Right atrium auricular region (tissue), 2 donors: Measurements from ENCODE around the gene ADCK2. TPM values are rescaled to one million over a fixed set of nuclear protein-coding genes. Genes with fewer than 3 reads are reported as not detected.

Experiments used
- DNase-seq: peaks from one replicate; pipeline ENCODE4 v3.0.0-alpha.2; 2019; ENCODE audit warnings: low spot score
- H3K27ac ChIP-seq, 2 donors: fragments of 200-600 bp; sonication (generic); 1 replicate in 1 of 2; 2 replicates in 1 of 2; pipeline ENCODE4 v1.5.1; 2016 to 2019
- H3K27me3 ChIP-seq, 2 donors: fragments of 200-600 bp; sonication (generic); one replicate each; pipeline versions ENCODE4 v1.5.1 to v1.6.0; 2017 to 2019
- H3K36me3 ChIP-seq: fragments of 200-600 bp; sonication (generic); one replicate; pipeline ENCODE4 v1.5.1; 2016
- H3K4me1 ChIP-seq, 2 donors: fragments of 200-600 bp; sonication (generic); one replicate each; pipeline versions ENCODE4 v1.5.1 to v1.6.0; 2017 to 2019
- H3K4me3 ChIP-seq, 2 donors: fragments of 200-600 bp; sonication (generic); 1 replicate in 1 of 2; 2 replicates in 1 of 2; pipeline ENCODE4 v1.5.1; 2017 to 2019; ENCODE audit warnings: mild to moderate bottlenecking in 1 of 2, moderate library complexity in 1 of 2
- H3K9me3 ChIP-seq, 2 donors: fragments of 200-600 bp; sonication (generic); one replicate each; pipeline ENCODE4 v1.5.1; 2019
- CTCF ChIP-seq, 2 donors: fragments of 200-600 bp; sonication (generic); IDR thresholded peaks; one replicate each; pipeline ENCODE4 v1.5.1; 2019; ENCODE audit warnings: antibody characterized with exemption in 2 of 2
- total RNA-seq, 2 donors: library from RNA; depleted of rRNA; stranded (reverse); fragments of >200 nt; gene quantifications; one replicate each; pipeline ENCODE4 v1.1.0, GENCODE V29; 2016

The ADCK2 gene
- total RNA-seq, 2 donors from 2014 or later: 16.6 to 21.8 TPM

- Histone ChIP-seq H3K36me3 (no peaks in the 10 kb centered on the region), H3K4me1 (peaks cover 0 to 25% of the 10 kb centered on the region in 2 donors), H3K27me3 (no peaks in the 10 kb centered on the region), H3K4me3 (no peak overlapping the region), H3K27ac (no peak overlapping the region), H3K9me3 (no peaks in the 10 kb centered on the region)
- no peak for DNase-seq
- no peak for TF ChIP-seq CTCF (IDR thresholded peaks at IDR 0.05)
Measured at GRCh38 chr7:140670343-140670935, 2.3 kb upstream of the ADCK2 start.

GRCh38 chr7:140671966-140672365 lies 779 bp upstream of the ADCK2 start:
- Histone ChIP-seq H3K27ac (no peak overlapping the region), H3K9me3 (no peaks in the 10 kb centered on the region), H3K4me1 (peaks cover 0 to 25% of the 10 kb centered on the region in 2 donors), H3K4me3 (no peak overlapping the region), H3K36me3 (no peaks in the 10 kb centered on the region), H3K27me3 (no peaks in the 10 kb centered on the region)
- DNase-seq: no peak
- no peak for TF ChIP-seq CTCF (IDR thresholded peaks at IDR 0.05)

- Histone ChIP-seq H3K36me3 (no peaks in the 10 kb centered on the region), H3K4me3 (peak overlapping the region; percentile 64 to 72), H3K4me1 (peaks cover 0 to 25% of the 10 kb centered on the region in 2 donors), H3K27ac (peak overlapping the region; percentile 73 to 82), H3K9me3 (no peaks in the 10 kb centered on the region), H3K27me3 (no peaks in the 10 kb centered on the region)
- TF ChIP-seq CTCF (IDR thresholded peaks at IDR 0.05): peak in 1 of 2 donors; percentile 22
- DNase-seq: no peak
Measured at GRCh38 chr7:140673063-140673773, 473 bp downstream of the ADCK2 start.

- H3K9me3 ChIP-seq: no peaks in the 10 kb centered on the region
- no peak for TF ChIP-seq CTCF (IDR thresholded peaks at IDR 0.05)
- peaks cover 0 to 25% of the 10 kb centered on the region in 2 donors for H3K4me1 ChIP-seq
- peak overlapping the region; percentile 64 to 72 for H3K4me3 ChIP-seq
- H3K27ac ChIP-seq: peak overlapping the region; percentile 73 to 82
- H3K27me3 ChIP-seq: no peaks in the 10 kb centered on the region
- no peaks in the 10 kb centered on the region for H3K36me3 ChIP-seq
- no peak for DNase-seq
Measured at GRCh38 chr7:140673774-140674155, 1.0 kb downstream of the ADCK2 start.

- Histone ChIP-seq H3K36me3 (peaks cover 5% of the 10 kb centered on the region), H3K9me3 (no peaks in the 10 kb centered on the region), H3K27ac (peak overlapping the region; percentile 73 to 82), H3K27me3 (no peaks in the 10 kb centered on the region), H3K4me3 (no peak overlapping the region), H3K4me1 (peaks cover 0 to 25% of the 10 kb centered on the region in 2 donors)
- TF ChIP-seq CTCF (IDR thresholded peaks at IDR 0.05): no peak
- DNase-seq: no peak
Measured at GRCh38 chr7:140674356-140674800, 1.6 kb downstream of the ADCK2 start.
